SIG-M5 (cell line): ENCODE results near the gene MET.
"Not testable (repeated sequence)": the region's sequence is repeated elsewhere in the genome, so short reads cannot be mapped to it uniquely, and the experiment has no call there.

Experiments used
- DNase-seq: peaks from one replicate; lab custom pipeline; 2025; lab: John Stamatoyannopoulos, UW

The MET gene

DNA sequence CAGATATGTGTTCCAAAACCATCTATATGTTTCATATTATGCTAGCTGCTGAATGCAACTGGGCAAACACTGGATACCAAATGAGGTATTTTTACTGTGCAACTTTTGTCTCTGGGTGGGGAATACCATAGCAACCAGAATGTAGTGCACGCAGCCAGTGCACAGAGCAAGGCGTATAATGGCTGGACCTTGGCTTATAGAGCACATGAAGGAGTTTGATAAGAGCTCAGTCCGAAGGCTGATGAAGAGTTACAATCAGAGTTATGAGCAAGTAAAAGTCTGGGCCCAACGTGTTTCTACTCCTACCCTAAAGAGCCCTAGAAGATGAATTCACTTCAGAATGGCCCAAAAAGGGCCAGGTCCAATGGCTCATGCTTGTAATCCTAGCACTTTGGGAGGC lies 82.2 kb downstream of the MET start:
- no peak for DNase-seq

DNA sequence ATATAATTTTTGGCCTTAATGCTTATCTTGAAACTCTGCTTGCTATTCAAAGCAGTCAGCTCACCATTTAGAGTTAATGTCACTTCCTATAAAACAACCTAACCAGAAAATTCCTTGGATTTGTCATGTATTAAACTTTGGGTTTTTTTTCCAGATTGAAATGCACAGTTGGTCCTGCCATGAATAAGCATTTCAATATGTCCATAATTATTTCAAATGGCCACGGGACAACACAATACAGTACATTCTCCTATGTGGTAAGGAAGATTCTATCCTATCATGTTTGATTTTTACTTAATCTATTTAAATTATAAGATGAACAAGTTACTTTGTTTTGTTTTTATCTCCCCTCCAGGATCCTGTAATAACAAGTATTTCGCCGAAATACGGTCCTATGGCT lies 85.3 kb downstream of the MET start:
- no peak for DNase-seq

DNA sequence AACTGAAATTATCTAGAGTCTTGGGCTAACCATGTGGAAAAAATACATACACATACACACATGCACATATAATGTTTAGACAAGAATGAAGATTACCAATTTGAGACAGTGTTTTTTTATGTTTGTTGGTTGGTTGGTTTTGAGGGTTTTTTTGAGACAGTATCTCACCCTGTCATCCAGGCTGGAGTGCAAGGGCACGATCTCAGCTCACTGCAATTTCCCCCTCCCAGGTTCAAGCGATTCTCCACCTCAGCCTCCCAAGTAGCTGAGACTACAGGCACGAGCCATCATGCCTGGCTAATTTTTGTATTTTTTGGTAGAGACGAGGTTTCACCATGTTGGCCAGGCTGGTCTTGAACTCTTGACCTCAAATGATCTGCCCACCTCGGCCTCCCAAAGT lies 87.6 kb downstream of the MET start:
- not testable (repeated sequence) for DNase-seq

DNA sequence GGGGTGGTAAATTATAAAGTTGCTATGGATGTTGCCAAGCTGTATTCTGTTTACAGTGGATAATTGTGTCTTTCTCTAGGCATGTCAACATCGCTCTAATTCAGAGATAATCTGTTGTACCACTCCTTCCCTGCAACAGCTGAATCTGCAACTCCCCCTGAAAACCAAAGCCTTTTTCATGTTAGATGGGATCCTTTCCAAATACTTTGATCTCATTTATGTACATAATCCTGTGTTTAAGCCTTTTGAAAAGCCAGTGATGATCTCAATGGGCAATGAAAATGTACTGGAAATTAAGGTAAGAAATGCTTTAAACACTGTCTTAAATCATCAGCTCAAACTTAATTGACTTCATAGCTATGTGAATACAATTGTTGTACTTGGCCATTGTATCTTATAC lies 91.0 kb downstream of the MET start:
- no peak for DNase-seq

DNA sequence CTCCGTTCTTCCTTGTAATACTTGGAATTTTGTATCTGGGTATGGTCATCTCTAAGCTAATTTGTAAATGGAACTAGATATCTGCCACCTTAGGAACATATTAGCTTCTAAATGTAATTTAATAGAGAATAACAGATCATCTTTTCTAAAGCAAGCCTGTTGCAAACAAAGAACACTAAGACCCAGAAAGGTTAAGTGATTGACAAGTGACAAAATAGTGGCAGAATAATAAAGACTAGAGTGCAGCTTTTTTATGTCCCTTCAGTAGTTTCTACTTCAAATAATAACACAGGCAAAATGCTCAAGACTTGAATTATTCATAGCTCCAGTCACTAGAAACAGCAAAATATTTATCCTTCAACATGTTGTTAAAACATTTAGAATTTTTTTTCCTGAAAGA lies 91.7 kb downstream of the MET start:
- no peak for DNase-seq

DNA sequence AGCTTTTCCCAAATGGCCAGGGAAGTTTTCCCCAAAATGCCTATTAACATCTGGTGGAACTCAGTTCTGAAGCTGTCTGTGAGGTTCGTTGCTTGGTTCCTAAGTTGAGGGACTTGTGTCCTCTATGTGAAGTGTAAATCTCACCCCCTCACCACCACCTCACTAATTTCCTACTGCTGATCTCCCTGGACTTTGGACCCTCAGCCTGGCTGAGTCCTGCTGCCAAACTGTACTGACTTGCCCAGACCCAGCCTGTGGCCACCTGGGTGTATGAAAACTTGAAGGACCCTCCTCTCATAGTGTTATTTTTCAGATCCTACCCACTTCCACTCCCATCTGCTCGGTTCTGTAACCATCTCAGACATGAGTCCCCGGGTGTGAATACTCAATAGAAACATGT lies 94.9 kb downstream of the MET start:
- DNase-seq: no peak

DNA sequence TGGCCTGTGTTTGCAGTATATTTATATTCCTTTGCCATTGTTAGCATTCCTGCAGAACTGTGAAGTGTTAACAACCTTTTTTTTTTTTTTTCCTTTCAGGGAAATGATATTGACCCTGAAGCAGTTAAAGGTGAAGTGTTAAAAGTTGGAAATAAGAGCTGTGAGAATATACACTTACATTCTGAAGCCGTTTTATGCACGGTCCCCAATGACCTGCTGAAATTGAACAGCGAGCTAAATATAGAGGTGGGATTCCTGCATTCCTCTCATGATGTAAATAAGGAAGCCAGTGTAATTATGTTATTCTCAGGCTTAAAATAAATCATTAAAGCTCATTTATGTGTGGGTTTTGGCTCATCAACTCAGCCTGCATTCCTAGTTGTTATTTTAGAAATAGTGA lies 97.5 kb downstream of the MET start:
- DNase-seq: no peak

DNA sequence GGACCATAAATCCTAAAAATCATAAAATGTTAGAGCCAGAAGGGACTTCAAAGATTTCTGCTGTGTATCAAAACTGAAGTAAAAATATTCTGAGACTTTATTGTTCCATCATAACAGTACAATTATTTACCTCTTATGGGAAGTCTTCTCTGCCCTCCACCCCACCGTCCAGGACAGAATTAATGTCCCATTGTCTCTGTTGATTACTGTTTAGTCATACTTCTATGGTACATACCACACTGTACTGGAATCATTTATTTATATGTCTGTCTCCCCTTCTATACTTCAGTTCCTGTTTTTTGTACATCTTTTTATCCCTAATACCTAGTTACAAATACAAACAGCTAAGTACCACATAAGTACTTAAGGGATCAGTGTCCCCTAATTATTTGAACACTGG lies 98.9 kb downstream of the MET start:
- no peak for DNase-seq

DNA sequence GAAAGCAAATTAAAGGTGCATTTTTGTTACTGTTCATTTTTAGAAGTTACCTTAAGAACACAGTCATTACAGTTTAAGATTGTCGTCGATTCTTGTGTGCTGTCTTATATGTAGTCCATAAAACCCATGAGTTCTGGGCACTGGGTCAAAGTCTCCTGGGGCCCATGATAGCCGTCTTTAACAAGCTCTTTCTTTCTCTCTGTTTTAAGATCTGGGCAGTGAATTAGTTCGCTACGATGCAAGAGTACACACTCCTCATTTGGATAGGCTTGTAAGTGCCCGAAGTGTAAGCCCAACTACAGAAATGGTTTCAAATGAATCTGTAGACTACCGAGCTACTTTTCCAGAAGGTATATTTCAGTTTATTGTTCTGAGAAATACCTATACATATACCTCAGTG lies 99.6 kb downstream of the MET start:
- no peak for DNase-seq

DNA sequence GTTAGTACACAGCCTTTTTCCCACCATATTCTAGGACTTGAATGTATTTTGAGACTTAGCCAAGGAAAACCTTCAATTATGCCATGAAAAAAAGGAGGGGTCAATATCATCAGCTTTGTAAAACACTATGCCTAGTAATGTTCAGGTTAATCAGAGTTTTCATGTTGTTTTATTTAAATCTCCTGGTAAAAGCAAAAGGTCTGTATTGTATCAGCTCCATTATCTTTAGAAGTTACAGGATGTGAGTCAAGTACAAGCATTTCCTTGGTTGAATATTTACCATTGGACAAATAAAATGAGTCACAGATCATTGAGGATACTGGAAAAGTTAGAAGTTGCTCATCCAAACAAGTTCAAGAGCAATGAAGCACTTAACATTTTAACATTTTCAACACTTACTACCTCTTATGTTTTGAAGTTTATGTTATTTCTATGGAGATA lies 100.4 kb downstream of the MET start:
- no peak for DNase-seq

DNA sequence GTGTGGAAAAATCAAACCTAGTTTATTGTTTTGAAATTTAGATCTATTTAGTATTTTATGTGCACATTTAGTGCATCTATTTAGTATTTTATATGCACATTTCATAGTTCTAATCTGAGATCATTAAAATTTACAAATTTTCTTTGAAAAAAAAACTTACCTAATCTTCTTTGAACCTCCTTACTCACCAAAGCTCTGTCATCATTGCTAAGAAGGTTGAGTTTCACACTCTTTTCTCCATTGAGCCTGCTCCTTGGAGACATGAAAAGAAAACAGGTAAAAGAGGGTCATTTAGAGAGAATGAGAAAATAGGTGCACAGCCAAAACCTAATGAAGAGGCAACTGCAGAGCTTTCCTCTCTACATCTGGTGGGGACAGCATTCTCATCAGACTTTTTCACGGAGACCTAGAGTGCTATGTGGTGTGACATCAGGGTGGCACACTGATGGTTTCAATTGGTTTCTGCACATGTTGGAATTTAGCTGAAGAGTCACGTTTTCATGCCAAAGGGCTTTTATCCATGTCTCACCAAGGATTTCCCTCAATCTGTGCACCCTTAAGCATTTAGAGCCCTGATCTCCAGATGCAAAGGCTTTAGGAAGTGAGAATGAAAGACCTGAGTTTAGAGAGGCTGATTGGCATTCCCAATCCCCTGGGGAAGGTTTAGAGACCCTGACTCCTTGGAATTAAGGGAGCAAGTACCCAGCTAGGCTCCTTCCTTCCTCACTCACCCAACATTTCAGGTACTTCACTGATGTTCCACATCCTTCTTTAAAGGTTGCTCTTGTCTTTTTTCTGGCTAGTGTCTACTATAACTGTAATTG lies 101.1 kb downstream of the MET start:
- DNase-seq: no peak

DNA sequence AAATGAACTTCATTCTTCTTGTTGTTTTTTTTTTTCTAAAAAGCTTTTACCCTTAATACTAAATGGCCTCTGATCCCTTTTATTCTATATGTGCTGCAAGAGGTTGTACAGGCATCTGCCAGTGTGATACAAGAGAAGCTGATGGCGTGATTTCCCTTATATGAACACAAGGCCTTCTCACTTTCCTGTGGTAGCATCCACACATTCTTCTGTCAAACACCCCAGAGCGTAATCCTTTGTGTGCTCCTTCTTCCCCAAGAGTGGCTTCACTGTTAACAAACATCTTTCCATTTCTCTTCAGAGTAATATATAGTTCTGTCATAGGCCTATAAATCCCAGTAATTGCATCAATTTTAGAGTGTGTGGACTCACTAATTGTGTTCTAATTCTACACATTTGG lies 104.0 kb downstream of the MET start:
- no peak for DNase-seq

DNA sequence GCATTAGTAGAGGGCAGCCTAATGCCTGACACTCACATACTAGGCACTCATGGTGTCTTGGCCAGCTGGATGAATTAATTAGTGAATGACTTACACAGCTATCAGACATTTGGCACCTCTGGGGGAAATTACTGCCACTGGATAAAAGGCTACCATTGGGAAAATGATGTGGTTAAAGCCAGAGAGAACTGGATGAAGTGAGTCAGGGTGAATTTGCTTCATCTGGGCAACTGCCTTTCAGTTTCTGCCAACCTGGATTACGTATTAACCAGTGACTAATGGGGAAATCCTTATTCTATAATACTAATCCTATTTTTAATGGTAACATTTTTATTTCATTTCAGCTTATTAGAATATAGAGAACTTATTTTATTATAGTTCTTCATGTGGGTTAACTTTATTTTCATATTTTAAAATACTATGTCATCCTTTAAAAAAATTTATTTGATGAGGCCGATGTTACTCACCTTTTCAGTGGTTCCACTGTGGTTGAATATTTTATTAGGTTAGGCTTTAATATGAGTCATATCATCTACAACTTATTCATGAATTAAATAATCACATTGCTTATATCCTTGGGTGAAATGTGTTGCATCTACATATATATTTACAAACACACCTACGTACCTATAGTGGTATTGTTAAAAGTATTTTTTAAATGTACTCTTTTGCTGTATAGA lies 104.8 kb downstream of the MET start:
- DNase-seq: no peak

DNA sequence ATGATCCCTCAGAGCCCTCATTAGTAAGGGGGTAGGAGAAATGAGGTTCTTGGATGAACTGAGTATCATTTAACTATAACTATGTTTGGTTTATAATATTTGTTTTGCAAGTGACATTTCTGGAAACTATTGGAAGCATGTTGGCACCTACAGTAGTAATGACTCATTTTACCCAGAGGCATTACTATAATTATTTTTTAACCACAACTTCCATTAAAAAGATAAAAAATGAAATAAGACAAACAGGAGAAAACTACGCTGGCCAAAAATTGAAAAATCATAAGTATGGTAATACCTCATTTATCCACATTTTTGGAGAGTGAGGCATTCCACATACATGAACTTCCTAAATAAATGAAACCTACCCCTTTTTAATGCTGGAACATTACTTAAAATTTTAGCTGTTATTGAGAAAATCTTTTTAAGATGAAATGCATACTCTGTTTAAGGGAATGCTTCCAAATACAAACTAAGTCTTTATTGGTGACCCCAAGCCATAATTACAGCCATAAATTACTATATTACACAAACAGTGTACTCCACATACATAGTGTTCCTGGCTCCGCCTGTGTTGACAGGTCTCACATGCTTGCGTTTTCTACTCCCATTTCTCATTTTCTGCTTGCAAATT lies 105.8 kb downstream of the MET start:
- no peak for DNase-seq

DNA sequence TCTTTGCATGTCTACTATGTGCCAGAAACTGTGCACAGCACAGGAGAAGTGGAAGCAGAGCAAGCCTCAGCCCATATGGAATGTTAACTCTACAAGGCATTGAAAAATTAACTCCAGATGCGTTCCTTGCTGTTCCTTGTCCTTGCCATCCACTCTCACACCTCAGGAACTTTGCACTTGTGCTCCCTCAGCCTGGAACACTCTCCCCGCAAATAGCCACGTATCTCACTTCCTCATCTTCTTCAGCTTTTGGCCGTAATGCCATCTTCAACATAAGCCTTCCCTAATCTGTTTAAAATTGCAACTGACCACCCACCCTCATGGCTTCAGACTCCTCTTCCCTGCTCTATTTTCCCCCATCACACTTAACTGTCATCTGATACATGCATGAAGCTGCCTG lies 107.2 kb downstream of the MET start:
- DNase-seq: no peak

DNA sequence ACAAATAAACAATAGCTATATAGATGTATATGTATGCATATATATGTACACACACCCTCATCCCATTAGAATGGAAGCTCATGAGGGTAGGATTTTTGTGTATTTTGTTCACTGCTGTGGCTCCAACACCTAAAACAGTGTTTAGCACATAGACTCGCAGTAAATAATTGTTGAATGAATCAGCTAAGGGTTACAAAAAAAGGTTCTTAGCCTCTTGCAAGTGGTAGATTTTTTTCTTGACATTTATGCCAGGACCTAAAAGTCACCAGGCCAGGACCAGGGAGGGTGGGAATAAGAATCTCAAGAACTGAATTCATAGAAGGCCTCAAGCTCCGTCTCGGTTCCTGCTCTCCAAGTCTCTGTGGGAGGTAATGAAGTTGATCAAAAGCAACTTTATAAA lies 107.9 kb downstream of the MET start:
- DNase-seq: no peak

DNA sequence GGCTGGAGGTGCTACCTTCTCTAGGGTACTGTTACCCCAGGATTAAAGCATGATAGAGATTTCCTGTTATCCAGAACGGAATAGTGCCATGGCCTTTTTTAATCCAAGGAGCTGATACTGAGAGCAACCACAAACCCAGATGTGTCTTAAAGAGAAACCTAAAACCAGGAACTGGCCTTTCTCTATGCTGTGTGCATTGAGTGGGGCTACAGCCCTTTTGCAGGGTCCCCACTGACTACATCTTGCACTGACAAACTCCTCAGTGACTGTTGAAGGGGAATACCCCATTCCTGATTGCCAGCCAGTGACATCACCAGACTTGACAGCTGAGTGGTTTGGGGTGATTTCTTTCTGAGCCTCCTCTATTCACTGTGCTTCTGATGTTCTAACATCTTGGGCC lies 108.5 kb downstream of the MET start:
- no peak for DNase-seq

DNA sequence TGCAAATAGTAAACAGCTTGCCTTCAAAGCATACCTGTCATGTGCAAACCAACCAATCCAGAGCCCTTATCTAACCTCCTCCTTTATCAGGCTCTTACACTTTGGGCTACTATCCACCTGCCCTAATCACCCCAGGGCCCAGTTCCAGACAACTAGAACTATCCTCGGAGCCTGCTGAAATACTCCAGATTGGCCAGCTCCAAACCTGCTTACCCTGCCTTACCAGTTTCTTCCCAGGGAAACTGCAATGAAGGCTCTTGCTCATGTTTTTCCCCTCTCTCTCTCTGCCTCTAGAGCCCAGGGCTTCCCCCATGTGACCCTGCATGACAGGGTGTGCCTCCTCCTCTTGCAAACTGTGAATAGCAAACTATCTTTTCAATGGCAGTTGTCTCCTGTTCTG lies 109.0 kb downstream of the MET start:
- DNase-seq: no peak

DNA sequence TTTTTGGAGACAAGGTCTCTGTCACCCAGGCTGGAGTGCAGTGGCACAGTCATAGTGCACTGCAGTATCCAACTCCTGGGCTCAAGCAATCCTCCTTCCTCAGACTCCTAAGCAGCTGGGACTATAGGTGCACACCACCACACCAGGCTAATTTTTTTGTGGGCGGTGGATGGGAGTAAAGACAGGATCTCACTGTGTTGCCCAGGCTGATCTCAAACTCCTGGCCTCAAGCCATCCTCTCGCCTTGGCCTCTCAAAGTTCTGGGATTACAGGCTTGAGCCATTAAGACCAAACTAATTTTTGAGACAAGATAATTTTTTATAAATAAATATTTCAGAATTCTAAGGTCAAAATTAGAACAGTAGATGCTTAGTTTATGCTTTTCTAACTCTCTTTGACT lies 109.6 kb downstream of the MET start:
- no peak for DNase-seq

DNA sequence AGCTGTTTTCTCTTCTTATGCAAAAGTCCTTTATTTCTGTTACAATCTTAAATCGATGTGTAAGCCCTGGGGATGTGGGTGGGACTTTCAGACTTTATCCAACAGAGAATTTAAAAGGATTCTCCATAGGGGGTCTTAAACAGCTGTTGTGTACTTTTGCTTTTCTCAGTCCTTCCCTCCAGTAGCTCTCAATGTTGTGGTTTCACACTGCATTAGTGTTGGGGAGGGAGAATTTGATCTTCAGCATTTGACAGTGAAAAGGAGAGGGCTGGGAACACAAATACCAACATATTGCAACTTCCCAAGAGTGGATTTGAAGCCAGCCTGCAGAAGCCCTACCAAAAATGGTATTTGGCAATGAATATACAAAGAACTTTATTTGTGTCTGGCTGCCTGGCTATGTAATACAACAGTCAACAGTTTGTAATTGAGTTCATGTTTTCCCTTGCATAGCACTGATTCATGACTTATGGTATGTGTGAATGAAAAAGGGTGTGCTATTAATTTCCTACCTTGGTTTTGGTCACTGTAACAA lies 110.2 kb downstream of the MET start:
- no peak for DNase-seq

DNA sequence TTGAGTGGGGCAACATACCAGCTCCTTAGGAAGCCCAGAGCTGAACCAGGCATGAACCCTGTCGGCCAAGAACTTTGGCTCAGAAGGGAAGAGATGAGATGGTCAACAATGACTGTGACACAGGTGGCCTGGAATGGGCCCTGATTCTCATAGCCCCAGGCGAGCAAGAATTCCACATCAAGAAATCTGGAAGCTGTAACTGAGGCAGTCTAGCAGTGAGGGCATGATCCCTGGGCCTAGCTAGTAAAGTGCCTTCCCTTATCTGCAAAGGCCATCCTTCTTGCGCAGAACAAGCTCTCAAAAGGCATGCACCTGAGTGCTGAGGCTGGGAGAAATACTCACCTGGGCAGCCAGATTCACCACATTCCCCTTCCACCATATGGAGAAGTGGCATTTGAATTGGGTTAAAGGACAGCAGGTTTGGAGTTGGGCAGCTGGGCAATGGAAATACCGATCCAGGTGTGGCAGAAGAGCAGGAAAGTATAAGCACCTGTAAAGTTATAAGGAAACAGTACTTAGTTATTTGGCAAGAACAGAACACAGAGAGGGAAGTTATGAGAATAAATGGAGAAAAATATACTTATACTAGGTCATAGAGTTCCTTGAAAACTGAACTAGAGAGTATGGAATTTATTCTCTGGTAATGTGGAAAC lies 111.8 kb downstream of the MET start:
- DNase-seq: no peak

DNA sequence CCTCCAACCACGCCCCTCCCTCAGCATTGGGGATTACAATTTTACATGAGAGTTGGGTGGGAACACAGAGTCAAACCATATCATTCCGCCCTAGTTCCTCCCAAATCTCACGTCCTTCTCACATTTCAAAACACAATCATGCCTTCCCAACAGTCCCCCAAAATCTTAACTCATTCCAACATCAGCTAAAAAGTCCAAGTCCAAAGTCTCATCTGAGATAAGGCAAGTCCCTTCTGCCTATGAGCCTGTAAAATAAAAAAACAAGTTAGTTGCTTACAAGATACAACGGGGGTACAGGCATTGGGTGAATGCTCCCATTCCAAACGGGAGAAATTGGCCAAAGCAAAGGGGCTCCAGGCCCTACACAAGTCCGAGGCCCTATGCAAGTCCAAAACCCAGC lies 112.7 kb downstream of the MET start:
- DNase-seq: no peak

DNA sequence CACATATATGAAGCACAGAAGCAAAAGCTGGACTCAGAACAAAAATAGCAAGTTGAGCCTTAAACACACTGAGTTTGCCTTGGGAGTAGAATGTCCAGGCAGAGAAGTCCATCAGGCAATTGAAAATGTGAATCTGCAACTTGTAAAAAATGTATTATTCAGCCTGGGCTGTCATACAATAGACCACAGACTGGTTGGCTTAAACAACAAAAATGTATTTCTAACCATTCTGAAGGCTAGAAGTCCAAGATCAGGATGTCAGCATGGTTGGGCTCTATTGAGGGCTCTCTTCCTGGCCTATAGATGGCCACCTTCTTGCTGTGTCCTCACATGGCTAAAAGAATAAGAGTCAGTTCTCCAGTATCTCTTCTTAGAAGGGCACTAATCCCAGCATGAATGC lies 113.8 kb downstream of the MET start:
- DNase-seq: no peak
